Frontal cortex (tissue), 1 donor: Measurements from ENCODE around the gene CLCF1. TPM values are rescaled to one million over a fixed set of nuclear protein-coding genes. Genes with fewer than 3 reads are reported as not detected.

Source experiments
- small RNA-seq: library from RNA; depleted of rRNA; stranded (forward); fragments of <200 nt; gene quantifications from one replicate; pipeline ENCODE3, GENCODE V24; 2014
- total RNA-seq: library from RNA; depleted of rRNA; stranded (reverse); fragments of >200 nt; gene quantifications from one replicate; pipeline ENCODE4 v1.2.3, GENCODE V29; 2014

Gene CLCF1
- total RNA-seq, 1 donor from 2014 or later: under 0.01 TPM

Small RNA genes lying within 50 kb of the gene (small RNA-seq; reads per million reads assigned to genes)
- gene RN7SKP239: 0.08 reads per million
- not detected for gene RNU6-1238P

Other genes with a start within 250 kb of the CLCF1 start
- gene GRK2, start 107.1 kb downstream of the CLCF1 start, total RNA-seq: 46.9 TPM
- gene ANKRD13D, start 84.3 kb downstream of the CLCF1 start, total RNA-seq: 55.8 TPM
- gene SSH3, start 70.1 kb downstream of the CLCF1 start, total RNA-seq: 2.0 TPM
- 3.7 TPM for gene POLD4, start 20.1 kb downstream of the CLCF1 start, total RNA-seq
- 11.8 TPM for gene RAD9A, start 18.4 kb upstream of the CLCF1 start, total RNA-seq
- 69.3 TPM for gene PPP1CA, start 28.3 kb upstream of the CLCF1 start, total RNA-seq
- not detected for gene TBC1D10C, start 30.5 kb upstream of the CLCF1 start, total RNA-seq
- under 0.01 TPM for gene CARNS1, start 42.1 kb upstream of the CLCF1 start, total RNA-seq
- gene RPS6KB2, start 54.9 kb upstream of the CLCF1 start, total RNA-seq: 15.1 TPM
- gene PTPRCAP, start 64.1 kb upstream of the CLCF1 start, total RNA-seq: not detected
- gene CORO1B, start 69.9 kb upstream of the CLCF1 start, total RNA-seq: 24.1 TPM
- gene GPR152, start 79.1 kb upstream of the CLCF1 start, total RNA-seq: not detected
- gene CABP4, start 81.8 kb upstream of the CLCF1 start, total RNA-seq: not detected
- 17.5 TPM for gene TMEM134, start 95.7 kb upstream of the CLCF1 start, total RNA-seq
- gene AIP, start 109.4 kb upstream of the CLCF1 start, total RNA-seq: 89.3 TPM
- gene PITPNM1, start 131.8 kb upstream of the CLCF1 start, total RNA-seq: 32.6 TPM
- gene CDK2AP2, start 134.6 kb upstream of the CLCF1 start, total RNA-seq: 4.9 TPM
- not detected for gene CABP2, start 149.8 kb upstream of the CLCF1 start, total RNA-seq
- gene GSTP1, start 210.2 kb upstream of the CLCF1 start, total RNA-seq: 206 TPM
- 182 TPM for gene NDUFV1, start 233.3 kb upstream of the CLCF1 start, total RNA-seq